Left ventricle myocardium inferior (tissue), 1 donor: Measurements from ENCODE around the gene SSMEM1. TPM values are rescaled to one million over a fixed set of nuclear protein-coding genes. Genes with fewer than 3 reads are reported as not detected.

Experiments used
- DNase-seq: peaks from one replicate; pipeline ENCODE4 v3.0.0-alpha.2; 2020
- H3K27ac ChIP-seq: fragments of 200-600 bp; replicated peaks from 2 replicates; pipeline ENCODE4 v1.8.0; 2021
- H3K27me3 ChIP-seq: fragments of 200-600 bp; 2 replicates; pipeline ENCODE4 v1.8.0; 2021; ENCODE audit warnings: low read depth
- H3K36me3 ChIP-seq: fragments of 200-600 bp; 2 replicates; pipeline ENCODE4 v1.8.0; 2021
- H3K4me1 ChIP-seq: fragments of 200-600 bp; 2 replicates; pipeline ENCODE4 v1.8.0; 2021
- H3K4me3 ChIP-seq: fragments of 200-600 bp; 2 replicates; pipeline ENCODE4 v1.8.0; 2021; ENCODE audit warnings: mild to moderate bottlenecking, moderate library complexity
- H3K9me3 ChIP-seq: fragments of 200-600 bp; replicated peaks from 2 replicates; pipeline ENCODE4 v1.8.0; 2021
- intact Hi-C: fragments of 100-400 bp; cut with micrococcal nuclease; formaldehyde crosslinking; loops from one replicate; pipeline ENCODE4 v1.11.0; 2022
- total RNA-seq: library from RNA; stranded (reverse); fragmentation: NEBNext Ultra II Directional; extraction: Animal tissue kit (Norgen Biotek cat#: 25700); gene quantifications from one replicate; pipeline ENCODE4 v1.2.1, GENCODE V29; 2021
- TF ChIP-seq, protein P1 (sequence below): fragments of 200-600 bp; IDR thresholded peaks from 2 replicates; pipeline ENCODE4 v1.8.0; 2021; ENCODE audit warnings: antibody characterized with exemption, mild to moderate bottlenecking, borderline replicate concordance
- donor health status: DM: no; HTN: yes; CAD: no; lungs with severe emphysema.

Gene SSMEM1
- total RNA-seq, 1 donor from 2014 or later, result not detected

DNA sequence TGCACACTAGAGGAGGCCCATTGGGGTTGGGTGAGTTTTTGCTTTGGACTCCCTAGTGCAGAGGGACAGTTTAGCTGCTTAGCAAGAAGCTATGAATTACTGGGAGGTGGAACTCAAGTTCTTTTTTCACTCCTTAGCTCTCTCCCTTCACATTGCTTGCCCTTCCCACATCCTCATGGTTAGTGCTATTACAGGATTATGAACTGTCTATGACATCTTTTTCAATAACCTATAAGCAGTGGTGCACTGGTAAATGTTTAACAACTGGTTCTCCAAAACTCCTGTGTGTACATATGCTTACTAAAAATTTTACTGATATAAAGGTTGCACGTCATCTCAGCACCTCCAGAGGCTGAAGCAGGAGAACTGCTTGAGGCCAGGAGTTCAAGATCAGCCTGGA lies 6.2 kb downstream of the SSMEM1 start:
- no peak overlapping the region for H3K27ac ChIP-seq
- intact Hi-C loops, result no loop called here
- no peaks in the 10 kb centered on the region for H3K4me1 ChIP-seq
- no peak for DNase-seq
- H3K9me3 ChIP-seq, result no peaks in the 10 kb centered on the region
- TF ChIP-seq, protein P1, sequence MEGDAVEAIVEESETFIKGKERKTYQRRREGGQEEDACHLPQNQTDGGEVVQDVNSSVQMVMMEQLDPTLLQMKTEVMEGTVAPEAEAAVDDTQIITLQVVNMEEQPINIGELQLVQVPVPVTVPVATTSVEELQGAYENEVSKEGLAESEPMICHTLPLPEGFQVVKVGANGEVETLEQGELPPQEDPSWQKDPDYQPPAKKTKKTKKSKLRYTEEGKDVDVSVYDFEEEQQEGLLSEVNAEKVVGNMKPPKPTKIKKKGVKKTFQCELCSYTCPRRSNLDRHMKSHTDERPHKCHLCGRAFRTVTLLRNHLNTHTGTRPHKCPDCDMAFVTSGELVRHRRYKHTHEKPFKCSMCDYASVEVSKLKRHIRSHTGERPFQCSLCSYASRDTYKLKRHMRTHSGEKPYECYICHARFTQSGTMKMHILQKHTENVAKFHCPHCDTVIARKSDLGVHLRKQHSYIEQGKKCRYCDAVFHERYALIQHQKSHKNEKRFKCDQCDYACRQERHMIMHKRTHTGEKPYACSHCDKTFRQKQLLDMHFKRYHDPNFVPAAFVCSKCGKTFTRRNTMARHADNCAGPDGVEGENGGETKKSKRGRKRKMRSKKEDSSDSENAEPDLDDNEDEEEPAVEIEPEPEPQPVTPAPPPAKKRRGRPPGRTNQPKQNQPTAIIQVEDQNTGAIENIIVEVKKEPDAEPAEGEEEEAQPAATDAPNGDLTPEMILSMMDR, result no peak
- no peaks in the 10 kb centered on the region for H3K36me3 ChIP-seq
- H3K27me3 ChIP-seq, result peaks cover 23% of the 10 kb centered on the region
- H3K4me3 ChIP-seq, result no peak overlapping the region

DNA sequence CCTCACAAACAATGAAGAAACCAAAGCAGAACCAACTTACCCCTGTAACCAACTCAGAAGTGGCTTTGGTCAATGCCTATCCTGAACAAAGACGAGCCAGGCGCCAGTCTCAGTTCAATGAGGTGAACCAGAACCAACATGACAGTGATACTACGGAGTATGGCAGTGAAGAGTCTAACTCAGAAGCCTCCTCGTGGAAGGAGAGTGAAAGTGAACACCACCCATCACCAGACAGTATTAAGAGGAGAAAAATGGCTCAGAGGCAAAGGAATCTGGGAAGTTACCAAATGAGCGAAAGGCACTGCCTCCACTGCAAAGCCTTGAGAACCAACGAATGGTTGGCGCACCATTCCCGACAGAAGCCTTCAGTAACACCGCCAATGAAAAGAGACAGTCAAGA lies 8.4 kb downstream of the SSMEM1 start:
- no peaks in the 10 kb centered on the region for H3K36me3 ChIP-seq
- H3K4me3 ChIP-seq, result no peak overlapping the region
- H3K9me3 ChIP-seq, result no peaks in the 10 kb centered on the region
- DNase-seq, result no peak
- intact Hi-C loops, result no loop called here
- no peaks in the 10 kb centered on the region for H3K4me1 ChIP-seq
- no peak overlapping the region for H3K27ac ChIP-seq
- TF ChIP-seq, protein P1, result no peak
- H3K27me3 ChIP-seq, result peaks cover 23% of the 10 kb centered on the region

DNA sequence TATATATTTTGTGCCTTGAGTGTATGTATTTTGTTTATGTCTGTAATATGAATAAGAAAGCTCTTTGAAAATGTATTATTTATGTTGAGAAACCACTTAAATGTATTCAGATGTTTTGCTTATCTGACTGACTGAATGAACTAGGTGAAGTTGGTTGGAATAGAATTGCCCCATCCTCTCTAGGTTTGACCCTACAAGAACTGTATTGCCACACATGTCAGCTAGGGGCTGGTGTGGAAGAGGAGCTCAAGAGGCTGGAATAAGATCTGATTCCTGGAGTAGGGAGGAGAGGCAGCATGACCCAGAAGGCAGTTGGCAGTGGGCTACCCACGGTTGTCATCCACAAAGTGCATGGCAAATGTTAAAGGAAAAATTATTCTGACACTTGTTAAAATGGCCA lies 9.1 kb downstream of the SSMEM1 start:
- TF ChIP-seq, protein P1, result no peak
- intact Hi-C loops, result no loop called here
- DNase-seq, result no peak
- Histone ChIP-seq H3K27me3 (peaks cover 18% of the 10 kb centered on the region), H3K4me1 (no peaks in the 10 kb centered on the region), H3K4me3 (no peak overlapping the region), H3K27ac (no peak overlapping the region), H3K36me3 (no peaks in the 10 kb centered on the region), H3K9me3 (no peaks in the 10 kb centered on the region)

DNA sequence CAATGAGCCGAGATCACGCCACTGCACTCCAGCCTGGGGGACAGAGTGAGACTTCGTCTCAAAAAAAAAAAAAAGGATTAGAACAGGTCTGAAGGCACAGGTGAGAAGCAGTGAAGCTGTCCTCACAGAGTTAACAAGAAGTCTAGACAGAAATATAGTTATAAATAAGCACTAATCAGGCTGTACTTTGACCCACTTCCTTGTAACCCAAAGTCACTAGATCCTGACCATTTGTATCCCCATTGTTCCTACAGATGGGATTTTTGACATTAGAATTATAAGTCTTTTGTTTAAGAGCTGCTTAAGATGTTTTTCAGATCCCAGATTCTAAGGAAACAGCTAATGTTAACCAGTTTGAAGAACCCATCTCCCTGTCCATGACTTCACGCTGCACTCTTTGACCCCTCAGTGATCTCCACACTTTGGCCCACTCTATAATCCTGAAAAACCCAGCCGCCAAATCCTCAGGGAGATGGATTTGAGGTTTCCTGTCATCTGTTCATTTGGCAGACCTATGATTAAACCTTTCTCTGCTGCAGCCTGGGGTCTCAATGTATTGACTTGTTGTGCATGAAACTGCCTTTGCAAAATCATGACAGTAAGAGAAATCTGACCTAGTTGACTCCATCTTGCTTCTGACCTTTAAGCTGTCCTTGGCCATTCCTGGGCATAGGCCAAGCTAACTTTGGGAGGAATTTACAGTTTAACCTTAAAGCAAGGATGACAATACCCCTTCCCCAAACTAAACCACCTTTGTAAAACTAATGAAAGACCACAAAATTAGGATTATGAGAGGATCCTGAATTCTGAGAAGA lies 11.4 kb downstream of the SSMEM1 start:
- no peaks in the 10 kb centered on the region for H3K4me1 ChIP-seq
- no peak overlapping the region for H3K27ac ChIP-seq
- H3K9me3 ChIP-seq, result no peaks in the 10 kb centered on the region
- H3K4me3 ChIP-seq, result no peak overlapping the region
- intact Hi-C loops, result no loop called here
- H3K27me3 ChIP-seq, result peaks cover 4% of the 10 kb centered on the region
- H3K36me3 ChIP-seq, result no peaks in the 10 kb centered on the region
- DNase-seq, result no peak
- TF ChIP-seq, protein P1, result no peak

DNA sequence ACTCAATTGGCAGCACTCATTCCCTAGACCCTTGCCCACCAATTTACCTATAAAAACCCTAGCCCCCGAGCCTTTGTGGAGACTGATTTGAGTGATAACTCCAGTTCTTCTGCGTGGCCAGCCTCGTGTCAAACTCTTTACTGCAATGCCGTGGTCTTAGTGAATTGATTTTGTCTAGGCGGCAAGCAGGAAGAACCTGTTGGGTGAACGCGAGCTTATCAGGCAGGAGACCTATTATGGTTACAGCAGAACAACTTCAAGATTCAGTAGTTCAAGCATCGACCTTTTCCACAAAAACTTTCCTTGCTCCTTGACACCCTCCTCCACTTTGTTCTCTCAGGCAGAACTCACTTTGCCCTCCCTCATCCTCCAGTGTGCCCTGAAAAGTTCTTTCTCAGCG lies 12.2 kb downstream of the SSMEM1 start:
- H3K4me3 ChIP-seq, result no peak overlapping the region
- H3K36me3 ChIP-seq, result no peaks in the 10 kb centered on the region
- TF ChIP-seq, protein P1, result no peak
- no peaks in the 10 kb centered on the region for H3K27me3 ChIP-seq
- no peaks in the 10 kb centered on the region for H3K9me3 ChIP-seq
- no peaks in the 10 kb centered on the region for H3K4me1 ChIP-seq
- intact Hi-C loops, result no loop called here
- DNase-seq, result no peak
- no peak overlapping the region for H3K27ac ChIP-seq
